RWPE2 (cell line): ENCODE data around the gene INTS11.

Experiments
- ATAC-seq: fragments of 200-7000 bp; cut with Tn5 transposase; 3 replicates; pipeline ENCODE4 v1.9.1; 2021; ENCODE audit warnings: low read depth
- DNase-seq: peaks from one replicate; pipeline ENCODE4 v3.0.0-alpha.2; 2020; ENCODE audit warnings: low spot score
- H3K27ac ChIP-seq: fragments of 450-650 bp; 2 replicates; pipeline ENCODE4 v1.5.1; 2017; ENCODE audit warnings: mild to moderate bottlenecking; ENCODE audit not compliant: poor library complexity, severe bottlenecking
- H3K27me3 ChIP-seq: fragments of 250-450 bp; sonication (Bioruptor Pico); 2 replicates; pipeline ENCODE4 v1.5.1; 2021; ENCODE audit warnings: mild to moderate bottlenecking, moderate library complexity; ENCODE audit not compliant: insufficient read depth, poor library complexity, severe bottlenecking
- H3K36me3 ChIP-seq: fragments of 250-450 bp; sonication (Bioruptor Pico); 2 replicates; pipeline ENCODE4 v1.5.1; 2020; ENCODE audit warnings: low read depth, mild to moderate bottlenecking, moderate library complexity
- H3K4me1 ChIP-seq: fragments of 250-450 bp; sonication (Bioruptor Pico); 2 replicates; pipeline ENCODE4 v1.5.1; 2021; ENCODE audit warnings: mild to moderate bottlenecking, moderate library complexity; ENCODE audit not compliant: insufficient read depth, poor library complexity, severe bottlenecking
- H3K4me3 ChIP-seq: fragments of 250-450 bp; sonication (Bioruptor Pico); 2 replicates; pipeline ENCODE4 v1.5.1; 2021; ENCODE audit warnings: mild to moderate bottlenecking, moderate library complexity; ENCODE audit not compliant: severe bottlenecking
- H3K9me3 ChIP-seq: fragments of 250-450 bp; sonication (Bioruptor Pico); 2 replicates; pipeline ENCODE4 v1.5.1; 2021; ENCODE audit warnings: mild to moderate bottlenecking, moderate library complexity; ENCODE audit not compliant: severe bottlenecking
- TF ChIP-seq, protein P1 (sequence below): fragments of 450-650 bp; IDR thresholded peaks from one replicate; pipeline ENCODE4 v1.5.1; 2017; ENCODE audit warnings: mild to moderate bottlenecking, moderate library complexity; ENCODE audit not compliant: poor library complexity, severe bottlenecking

Gene INTS11

DNA sequence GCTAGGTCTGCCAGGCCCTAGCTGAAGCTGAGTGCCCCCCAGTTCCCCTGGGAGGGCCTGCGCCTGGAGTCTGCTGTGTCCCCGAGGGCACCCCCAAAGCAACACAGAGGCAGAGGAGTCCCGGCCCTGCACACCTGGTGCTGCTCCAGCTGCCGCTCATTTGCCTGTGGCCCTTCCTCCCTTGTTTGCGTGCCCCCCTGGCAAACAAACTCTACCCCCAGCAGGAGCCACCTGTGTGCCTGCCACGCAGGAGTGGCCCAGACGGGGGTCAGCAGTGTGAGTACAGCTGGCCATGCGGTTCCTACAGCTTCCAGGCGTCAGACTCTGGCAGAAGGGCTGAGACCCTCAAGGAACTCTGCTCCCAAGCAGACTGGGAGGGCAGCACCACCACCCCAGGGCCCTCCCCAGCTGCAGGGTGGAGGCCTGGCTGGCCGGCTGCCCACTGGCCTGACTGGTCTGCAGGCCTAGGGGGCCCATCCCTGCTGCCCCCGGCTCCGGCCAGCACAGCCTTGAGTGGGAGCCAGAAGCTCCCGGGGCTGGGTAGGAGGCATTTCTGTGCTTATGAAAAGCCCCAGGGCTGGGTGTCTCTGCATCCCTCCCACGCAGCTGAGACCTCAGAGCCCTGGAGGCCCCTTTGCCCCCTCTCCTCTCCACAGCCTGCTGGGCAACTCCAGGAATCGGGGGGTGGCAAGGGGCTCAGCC, 6.1 kb upstream of the INTS11 start:
- ATAC-seq (peak; percentile 7), DNase-seq (no peak)
- Histone ChIP-seq H3K27ac (peak overlapping the region; percentile 24), H3K36me3 (no peaks in the 10 kb centered on the region), H3K4me3 (no peak overlapping the region), H3K27me3 (no peaks in the 10 kb centered on the region), H3K9me3 (no peaks in the 10 kb centered on the region), H3K4me1 (peaks cover 17% of the 10 kb centered on the region)
- TF ChIP-seq, protein P1, sequence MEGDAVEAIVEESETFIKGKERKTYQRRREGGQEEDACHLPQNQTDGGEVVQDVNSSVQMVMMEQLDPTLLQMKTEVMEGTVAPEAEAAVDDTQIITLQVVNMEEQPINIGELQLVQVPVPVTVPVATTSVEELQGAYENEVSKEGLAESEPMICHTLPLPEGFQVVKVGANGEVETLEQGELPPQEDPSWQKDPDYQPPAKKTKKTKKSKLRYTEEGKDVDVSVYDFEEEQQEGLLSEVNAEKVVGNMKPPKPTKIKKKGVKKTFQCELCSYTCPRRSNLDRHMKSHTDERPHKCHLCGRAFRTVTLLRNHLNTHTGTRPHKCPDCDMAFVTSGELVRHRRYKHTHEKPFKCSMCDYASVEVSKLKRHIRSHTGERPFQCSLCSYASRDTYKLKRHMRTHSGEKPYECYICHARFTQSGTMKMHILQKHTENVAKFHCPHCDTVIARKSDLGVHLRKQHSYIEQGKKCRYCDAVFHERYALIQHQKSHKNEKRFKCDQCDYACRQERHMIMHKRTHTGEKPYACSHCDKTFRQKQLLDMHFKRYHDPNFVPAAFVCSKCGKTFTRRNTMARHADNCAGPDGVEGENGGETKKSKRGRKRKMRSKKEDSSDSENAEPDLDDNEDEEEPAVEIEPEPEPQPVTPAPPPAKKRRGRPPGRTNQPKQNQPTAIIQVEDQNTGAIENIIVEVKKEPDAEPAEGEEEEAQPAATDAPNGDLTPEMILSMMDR, result no peak

DNA sequence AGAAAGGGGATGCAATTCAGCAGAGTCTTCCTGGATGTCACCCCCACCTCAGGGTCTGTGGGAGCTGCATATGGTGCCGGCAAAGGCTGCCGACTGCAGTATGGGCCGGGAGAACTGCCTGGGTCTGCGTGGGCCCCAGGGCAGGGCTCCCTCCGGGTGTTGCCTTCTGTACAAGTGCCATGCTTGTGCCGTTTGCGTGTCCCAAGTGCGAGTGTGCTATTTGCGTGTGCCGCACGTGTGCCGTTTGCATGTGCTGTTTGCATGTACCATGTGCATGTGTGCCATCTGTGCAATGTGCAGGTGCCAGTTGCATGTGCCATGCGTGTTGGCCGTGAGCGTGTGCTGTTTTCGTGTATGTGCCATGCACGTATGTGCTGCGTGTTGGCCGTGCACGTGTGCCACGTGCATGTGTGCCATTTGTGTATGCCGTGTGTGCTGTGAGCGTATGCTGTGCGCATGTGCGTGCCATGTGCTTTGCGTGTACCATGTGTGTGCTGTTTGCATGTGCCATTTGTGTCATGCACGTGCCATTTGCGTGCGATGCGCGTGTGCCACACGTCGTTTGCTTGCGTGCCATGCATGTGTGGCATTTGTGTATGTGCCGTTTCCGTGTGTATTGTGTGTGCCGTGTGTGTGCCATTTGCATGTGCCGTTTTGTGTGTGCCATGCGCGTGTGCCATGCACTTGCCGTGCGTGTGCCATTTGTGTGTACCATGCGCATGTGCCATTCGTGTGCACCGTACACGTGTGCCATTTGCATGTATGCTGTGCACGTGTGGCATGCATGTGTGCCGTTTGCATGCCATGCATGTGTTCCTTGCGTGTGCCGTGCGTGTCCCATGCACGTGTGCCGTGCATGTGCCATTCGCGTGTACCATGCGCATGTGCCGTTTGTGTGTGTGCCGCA, 5.1 kb upstream of the INTS11 start:
- Histone ChIP-seq H3K27ac (no peak overlapping the region), H3K36me3 (no peaks in the 10 kb centered on the region), H3K4me3 (no peak overlapping the region), H3K9me3 (no peaks in the 10 kb centered on the region), H3K4me1 (peaks cover 17% of the 10 kb centered on the region), H3K27me3 (no peaks in the 10 kb centered on the region)
- TF ChIP-seq, protein P1, result no peak
- ATAC-seq, result no peak
- DNase-seq, result no peak

DNA sequence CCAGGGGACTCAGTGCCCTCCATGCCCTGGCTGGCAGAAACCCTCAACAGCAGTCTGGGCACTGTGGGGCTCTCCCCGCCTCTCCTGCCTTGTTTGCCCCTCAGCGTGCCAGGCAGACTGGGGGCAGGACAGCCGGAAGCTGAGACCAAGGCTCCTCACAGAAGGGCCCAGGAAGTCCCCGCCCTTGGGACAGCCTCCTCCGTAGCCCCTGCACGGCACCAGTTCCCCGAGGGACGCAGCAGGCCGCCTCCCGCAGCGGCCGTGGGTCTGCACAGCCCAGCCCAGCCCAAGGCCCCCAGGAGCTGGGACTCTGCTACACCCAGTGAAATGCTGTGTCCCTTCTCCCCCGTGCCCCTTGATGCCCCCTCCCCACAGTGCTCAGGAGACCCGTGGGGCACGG, 3.8 kb upstream of the INTS11 start:
- Histone ChIP-seq H3K27ac (no peak overlapping the region), H3K4me3 (no peak overlapping the region), H3K27me3 (no peaks in the 10 kb centered on the region), H3K9me3 (no peaks in the 10 kb centered on the region), H3K36me3 (no peaks in the 10 kb centered on the region), H3K4me1 (peaks cover 17% of the 10 kb centered on the region)
- DNase-seq, result no peak
- ATAC-seq, result no peak
- TF ChIP-seq, protein P1, result no peak

DNA sequence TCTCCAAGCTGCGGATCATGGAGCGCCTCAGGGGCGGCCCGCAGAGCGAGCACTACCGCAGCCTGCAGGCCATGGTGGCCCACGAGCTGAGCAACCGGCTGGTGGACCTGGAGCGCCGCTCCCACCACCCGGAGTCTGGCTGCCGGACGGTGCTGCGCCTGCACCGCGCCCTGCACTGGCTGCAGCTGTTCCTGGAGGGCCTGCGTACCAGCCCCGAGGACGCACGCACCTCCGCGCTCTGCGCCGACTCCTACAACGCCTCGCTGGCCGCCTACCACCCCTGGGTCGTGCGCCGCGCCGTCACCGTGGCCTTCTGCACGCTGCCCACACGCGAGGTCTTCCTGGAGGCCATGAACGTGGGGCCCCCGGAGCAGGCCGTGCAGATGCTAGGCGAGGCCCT, 2.8 kb upstream of the INTS11 start:
- Histone ChIP-seq H3K9me3 (no peaks in the 10 kb centered on the region), H3K36me3 (no peaks in the 10 kb centered on the region), H3K4me3 (no peak overlapping the region), H3K4me1 (peaks cover 13% of the 10 kb centered on the region), H3K27ac (no peak overlapping the region), H3K27me3 (no peaks in the 10 kb centered on the region)
- DNase-seq (no peak), ATAC-seq (no peak)
- TF ChIP-seq, protein P1, result no peak
